Measurements from ENCODE around the gene MMP3.

MMP3 gene

DNA sequence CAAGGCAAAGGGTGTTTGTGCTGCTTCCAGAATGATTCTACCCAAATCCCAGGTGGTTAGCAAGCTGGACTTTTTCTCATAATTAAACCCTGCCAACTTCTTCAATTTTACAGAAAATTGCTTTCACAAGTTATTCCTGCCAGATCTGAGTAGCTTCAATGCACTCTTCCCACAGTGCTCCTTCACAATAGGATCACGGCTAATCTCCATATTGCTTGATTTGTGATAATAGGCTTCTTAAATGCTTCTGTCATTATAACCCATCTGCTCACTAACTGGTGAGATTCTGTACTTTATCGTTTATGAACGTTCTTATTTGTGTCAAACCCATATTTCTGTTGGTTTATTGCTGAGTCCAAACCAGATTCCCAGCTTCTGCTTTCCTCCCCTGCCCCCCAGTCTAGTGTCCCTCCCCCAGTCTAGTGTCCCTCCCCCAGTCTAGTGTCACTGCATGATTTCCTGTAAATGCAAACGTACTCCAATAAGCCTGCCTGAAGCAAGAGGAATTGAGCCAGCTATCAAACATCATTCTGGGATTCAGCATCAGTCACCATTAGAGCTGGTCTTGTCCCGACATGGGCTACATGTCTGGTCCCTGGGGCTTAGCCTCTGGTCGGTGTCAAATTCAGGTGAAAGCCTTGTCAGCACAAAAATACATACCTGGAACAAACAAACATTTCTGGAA lies 14.0 kb downstream of the MMP3 start:
- no peak for TF ChIP-seq EZH2 (IDR thresholded peaks at IDR 0.05; ENCODE audit: borderline replicate concordance, low read length)
- TF ChIP-seq, protein P1, sequence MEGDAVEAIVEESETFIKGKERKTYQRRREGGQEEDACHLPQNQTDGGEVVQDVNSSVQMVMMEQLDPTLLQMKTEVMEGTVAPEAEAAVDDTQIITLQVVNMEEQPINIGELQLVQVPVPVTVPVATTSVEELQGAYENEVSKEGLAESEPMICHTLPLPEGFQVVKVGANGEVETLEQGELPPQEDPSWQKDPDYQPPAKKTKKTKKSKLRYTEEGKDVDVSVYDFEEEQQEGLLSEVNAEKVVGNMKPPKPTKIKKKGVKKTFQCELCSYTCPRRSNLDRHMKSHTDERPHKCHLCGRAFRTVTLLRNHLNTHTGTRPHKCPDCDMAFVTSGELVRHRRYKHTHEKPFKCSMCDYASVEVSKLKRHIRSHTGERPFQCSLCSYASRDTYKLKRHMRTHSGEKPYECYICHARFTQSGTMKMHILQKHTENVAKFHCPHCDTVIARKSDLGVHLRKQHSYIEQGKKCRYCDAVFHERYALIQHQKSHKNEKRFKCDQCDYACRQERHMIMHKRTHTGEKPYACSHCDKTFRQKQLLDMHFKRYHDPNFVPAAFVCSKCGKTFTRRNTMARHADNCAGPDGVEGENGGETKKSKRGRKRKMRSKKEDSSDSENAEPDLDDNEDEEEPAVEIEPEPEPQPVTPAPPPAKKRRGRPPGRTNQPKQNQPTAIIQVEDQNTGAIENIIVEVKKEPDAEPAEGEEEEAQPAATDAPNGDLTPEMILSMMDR (IDR thresholded peaks at IDR 0.05; ENCODE audit: low read length) = no peak
- Histone ChIP-seq H3K4me1 (ENCODE audit: insufficient read depth, low read length, severe bottlenecking) (no peaks in the 10 kb centered on the region), H3K4me3 (ENCODE audit: low read depth, low read length, poor library complexity, severe bottlenecking) (no peak overlapping the region), H4K20me1 (ENCODE audit: insufficient read depth, low read length) (no peaks in the 10 kb centered on the region), H3K9ac (ENCODE audit: low read length) (no peak overlapping the region), H3K27me3 (ENCODE audit: insufficient read depth, low read length) (no peaks in the 10 kb centered on the region; the same call in 1 of the 2 replicates), H3K27ac (ENCODE audit: low read depth, low read length, poor library complexity, severe bottlenecking) (no peak overlapping the region), H3K9me2 (ENCODE audit: low read depth, low read length) (no peaks in the 10 kb centered on the region), H3K36me3 (ENCODE audit: insufficient read depth, low read length) (no peaks in the 10 kb centered on the region), H3K9me3 (ENCODE audit: low read length) (no peaks in the 10 kb centered on the region), H3K79me2 (ENCODE audit: insufficient read depth, low read length) (no peaks in the 10 kb centered on the region), H2AFZ (ENCODE audit: low read length) (no peak overlapping the region), H3F3A (ENCODE audit: insufficient read depth, low read length) (no peaks in the 10 kb centered on the region), H3K4me2 (ENCODE audit: low read length) (no peak overlapping the region)

DNA sequence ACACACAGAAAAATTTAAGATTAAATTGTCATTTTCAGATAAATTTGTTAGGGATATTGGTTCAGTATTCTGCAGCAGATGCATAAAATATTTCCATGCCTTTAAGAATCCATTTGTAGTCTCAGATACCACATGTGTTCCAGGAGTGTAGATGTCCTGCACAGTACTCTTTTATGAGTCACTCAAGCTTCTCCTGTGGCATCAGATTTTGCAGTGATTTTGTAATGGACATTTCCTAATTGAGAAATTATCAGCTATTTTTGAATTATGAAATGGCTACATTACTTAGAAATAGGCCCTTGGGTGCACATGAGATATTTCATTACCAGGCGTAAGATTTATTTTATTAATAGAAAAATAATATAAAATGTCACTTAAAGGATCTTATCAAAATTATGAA lies 18.9 kb downstream of the MMP3 start:
- Histone ChIP-seq H3K36me3 (ENCODE audit: insufficient read depth, low read length) (no peaks in the 10 kb centered on the region), H3K27ac (ENCODE audit: low read depth, low read length, poor library complexity, severe bottlenecking) (no peak overlapping the region), H3K4me3 (ENCODE audit: low read depth, low read length, poor library complexity, severe bottlenecking) (no peak overlapping the region), H2AFZ (ENCODE audit: low read length) (no peak overlapping the region), H3K27me3 (ENCODE audit: insufficient read depth, low read length) (no peaks in the 10 kb centered on the region), H3K4me1 (ENCODE audit: insufficient read depth, low read length, severe bottlenecking) (no peaks in the 10 kb centered on the region), H3K9me2 (ENCODE audit: low read depth, low read length) (no peaks in the 10 kb centered on the region), H4K20me1 (ENCODE audit: insufficient read depth, low read length) (no peaks in the 10 kb centered on the region), H3K9me3 (ENCODE audit: low read length) (no peaks in the 10 kb centered on the region), H3K79me2 (ENCODE audit: insufficient read depth, low read length) (no peaks in the 10 kb centered on the region), H3K9ac (ENCODE audit: low read length) (no peak overlapping the region), H3K4me2 (ENCODE audit: low read length) (no peak overlapping the region), H3F3A (ENCODE audit: insufficient read depth, low read length) (no peaks in the 10 kb centered on the region)
- TF ChIP-seq EZH2 (IDR thresholded peaks at IDR 0.05; ENCODE audit: borderline replicate concordance, low read length) = no peak
- TF ChIP-seq, protein P1 (IDR thresholded peaks at IDR 0.05; ENCODE audit: low read length) = no peak

DNA sequence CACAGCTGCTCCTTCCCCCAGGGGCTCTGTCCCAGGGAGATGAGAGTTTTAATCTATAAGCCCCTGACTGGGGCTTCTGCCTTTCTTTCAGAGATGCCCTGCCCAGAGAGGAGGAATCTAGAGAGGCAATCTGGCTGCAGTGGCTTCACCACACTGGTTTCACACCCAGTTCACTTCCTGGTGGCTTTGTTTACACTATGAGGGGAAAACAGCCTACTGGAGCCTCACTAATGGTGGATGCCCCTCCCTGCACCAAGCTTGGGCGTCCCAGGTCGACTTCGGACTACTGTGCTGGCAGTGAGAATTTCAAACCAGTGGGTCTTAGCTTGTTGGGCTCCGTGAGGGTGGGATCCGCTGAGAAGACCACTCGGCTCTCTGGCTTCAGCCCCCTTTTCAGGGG lies 23.9 kb downstream of the MMP3 start:
- TF ChIP-seq EZH2 (IDR thresholded peaks at IDR 0.05; ENCODE audit: borderline replicate concordance, low read length) = no peak
- TF ChIP-seq, protein P1 (IDR thresholded peaks at IDR 0.05; ENCODE audit: low read length) = no peak
- Histone ChIP-seq H3K4me3 (ENCODE audit: low read depth, low read length, poor library complexity, severe bottlenecking) (no peak overlapping the region), H3F3A (ENCODE audit: insufficient read depth, low read length) (no peaks in the 10 kb centered on the region), H3K9me2 (ENCODE audit: low read depth, low read length) (no peaks in the 10 kb centered on the region), H2AFZ (ENCODE audit: low read length) (no peak overlapping the region), H3K9me3 (ENCODE audit: low read length) (no peaks in the 10 kb centered on the region), H3K27me3 (ENCODE audit: insufficient read depth, low read length) (no peaks in the 10 kb centered on the region), H3K27ac (ENCODE audit: low read depth, low read length, poor library complexity, severe bottlenecking) (no peak overlapping the region), H3K36me3 (ENCODE audit: insufficient read depth, low read length) (no peaks in the 10 kb centered on the region), H3K9ac (ENCODE audit: low read length) (no peak overlapping the region), H3K79me2 (ENCODE audit: insufficient read depth, low read length) (no peaks in the 10 kb centered on the region), H4K20me1 (ENCODE audit: insufficient read depth, low read length) (no peaks in the 10 kb centered on the region), H3K4me1 (ENCODE audit: insufficient read depth, low read length, severe bottlenecking) (no peaks in the 10 kb centered on the region), H3K4me2 (ENCODE audit: low read length) (no peak overlapping the region)
